EH (cell line): Measurements from ENCODE around the gene DNAJB14.

Experiments used
- DNase-seq: peaks from one replicate; pipeline ENCODE4 v3.0.0-alpha.2; 2015; ENCODE audit warnings: low read depth

Gene DNAJB14

GRCh38 chr4:99863804-99864203 is 82.6 kb downstream of the DNAJB14 start:
- DNase-seq, result peak; percentile 28

- no peak for DNase-seq
Observed at GRCh38 chr4:99861120-99861905, 85.1 kb downstream of the DNAJB14 start.

GRCh38 chr4:99860521-99860920 is 85.9 kb downstream of the DNAJB14 start:
- no peak for DNase-seq

GRCh38 chr4:99859618-99860017 is 86.8 kb downstream of the DNAJB14 start:
- no peak for DNase-seq

GRCh38 chr4:99857307-99857706 is 89.1 kb downstream of the DNAJB14 start:
- DNase-seq, result no peak

- DNase-seq, result peak; percentile 31
Observed at GRCh38 chr4:99856166-99856565, 90.3 kb downstream of the DNAJB14 start.

GRCh38 chr4:99855678-99856077 is 90.7 kb downstream of the DNAJB14 start:
- no peak for DNase-seq

- DNase-seq, result no peak
Observed at GRCh38 chr4:99853999-99854398, 92.4 kb downstream of the DNAJB14 start.

- DNase-seq, result no peak
Observed at GRCh38 chr4:99853190-99853589, 93.2 kb downstream of the DNAJB14 start.

- no peak for DNase-seq
Observed at GRCh38 chr4:99852199-99852749, 94.1 kb downstream of the DNAJB14 start.

GRCh38 chr4:99848591-99849001 is 97.8 kb downstream of the DNAJB14 start:
- DNase-seq, result no peak

GRCh38 chr4:99847362-99847976 is 98.9 kb downstream of the DNAJB14 start:
- no peak for DNase-seq

- no peak for DNase-seq
Observed at GRCh38 chr4:99846891-99847290, 99.5 kb downstream of the DNAJB14 start.
